GM21529 (cell line): ENCODE data around the gene TSPYL6.

Source experiments
- ATAC-seq: cut with Tn5 transposase; IDR thresholded peaks from one replicate; pipeline ENCODE4 v1.9.1; 2021; ENCODE audit not compliant: unreplicated experiment

TSPYL6 gene

GRCh38 chr2:54259413-54260240, 3.6 kb upstream of the TSPYL6 start:
- peak; percentile 90 for ATAC-seq

GRCh38 chr2:54258166-54258565, 2.1 kb upstream of the TSPYL6 start:
- ATAC-seq: no peak

DNA sequence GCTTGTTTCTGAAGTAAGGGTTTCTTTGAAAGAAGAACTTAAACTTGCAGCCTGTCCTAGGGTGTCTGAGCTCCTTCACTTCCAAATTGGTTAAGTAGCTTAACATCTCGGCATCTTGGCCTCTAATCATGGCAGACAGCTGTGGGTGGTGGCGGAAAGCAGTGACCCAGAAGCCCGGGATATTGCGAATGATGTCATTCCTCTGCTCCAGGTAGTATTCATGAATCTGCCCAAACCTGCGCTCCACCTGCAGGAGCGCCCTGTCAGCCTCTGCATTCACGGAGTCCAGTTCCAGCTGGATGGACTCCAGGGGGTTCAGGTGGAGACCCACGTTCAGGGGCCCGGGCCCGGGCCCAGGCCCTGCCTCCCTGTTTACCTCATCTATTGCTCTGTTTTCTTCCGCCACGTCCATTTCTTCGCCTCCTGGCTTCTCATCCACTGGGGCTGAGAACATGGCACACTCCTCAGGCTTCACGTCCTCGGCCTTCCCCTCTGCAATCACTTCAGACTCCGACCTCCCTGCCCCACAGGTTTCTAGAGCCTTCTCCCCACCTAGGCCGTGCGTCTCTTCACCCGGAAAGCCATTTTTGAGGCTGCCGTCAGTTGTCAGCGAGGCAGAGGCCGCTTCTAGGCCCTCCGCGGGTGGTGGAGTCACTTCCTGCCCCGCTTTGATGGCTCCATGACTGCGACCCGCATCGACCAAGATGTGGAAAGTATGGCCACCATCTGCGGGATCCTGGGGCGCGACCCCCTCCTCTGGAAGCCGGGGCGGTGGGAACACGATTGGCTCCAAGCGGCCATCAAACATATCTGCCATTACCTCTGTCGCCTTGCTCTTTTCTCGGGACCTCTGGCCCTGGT, 569 bp downstream of the TSPYL6 start:
- no peak for ATAC-seq

DNA sequence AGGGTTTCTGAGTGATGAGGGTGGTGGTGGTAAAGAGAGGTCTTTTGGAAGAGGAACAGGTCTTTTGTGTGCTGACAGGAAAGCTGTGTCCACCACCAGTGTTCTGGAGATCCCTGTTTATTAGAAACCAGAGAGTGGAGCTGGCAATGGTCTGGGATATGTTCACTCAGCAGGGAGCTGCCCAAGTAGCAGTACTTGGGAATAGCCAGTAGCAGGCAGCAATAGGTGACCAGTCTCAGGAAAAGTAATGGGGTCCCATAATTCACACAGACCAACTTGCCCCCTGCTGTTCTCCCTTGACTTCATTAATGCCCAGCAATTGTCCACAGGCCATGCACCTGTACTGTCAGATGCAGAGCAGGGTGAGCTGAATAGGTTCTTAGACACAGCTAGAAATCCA, 1.8 kb downstream of the TSPYL6 start:
- no peak for ATAC-seq

DNA sequence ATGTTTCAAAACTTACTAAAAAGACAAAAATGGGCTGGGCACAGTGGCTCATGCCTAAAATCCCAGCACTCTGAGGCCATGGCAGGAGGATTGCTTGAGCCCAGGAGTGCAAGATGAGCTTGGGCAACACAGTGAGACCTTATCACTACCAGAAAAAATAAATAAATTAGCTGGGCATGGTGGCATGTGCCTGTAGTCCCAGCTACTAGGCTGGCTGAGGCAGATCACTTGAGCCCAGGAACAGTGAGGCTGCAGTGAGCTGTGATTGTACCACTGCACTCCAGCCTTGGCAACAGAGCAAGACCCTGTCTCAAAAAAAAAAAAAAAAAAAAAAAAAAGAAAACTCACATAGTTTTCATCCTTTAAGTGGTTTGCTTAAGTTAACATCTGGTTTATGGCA, 6.4 kb downstream of the TSPYL6 start:
- no peak for ATAC-seq

DNA sequence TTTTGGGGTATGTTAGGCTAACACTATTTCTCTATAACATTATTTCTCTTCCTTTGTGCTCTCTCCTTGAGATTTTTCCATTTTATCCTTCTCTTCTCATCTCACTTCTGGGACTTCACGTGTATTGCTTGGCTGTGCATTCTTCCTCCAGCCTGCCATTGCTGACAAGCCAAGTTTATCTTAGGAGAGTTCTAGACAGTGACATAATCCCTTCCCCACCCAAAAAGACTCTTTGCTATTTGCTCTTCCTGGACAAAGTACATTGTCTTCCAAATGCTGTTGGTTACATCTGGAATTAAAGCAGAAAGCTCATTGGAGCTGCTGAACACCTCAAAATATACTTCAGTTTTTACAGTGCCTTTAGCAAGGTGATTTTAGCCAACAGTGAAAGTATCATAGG, 8.9 kb downstream of the TSPYL6 start:
- ATAC-seq: no peak

- ATAC-seq: no peak
Measured at GRCh38 chr2:54240515-54241469, 15.2 kb downstream of the TSPYL6 start.

DNA sequence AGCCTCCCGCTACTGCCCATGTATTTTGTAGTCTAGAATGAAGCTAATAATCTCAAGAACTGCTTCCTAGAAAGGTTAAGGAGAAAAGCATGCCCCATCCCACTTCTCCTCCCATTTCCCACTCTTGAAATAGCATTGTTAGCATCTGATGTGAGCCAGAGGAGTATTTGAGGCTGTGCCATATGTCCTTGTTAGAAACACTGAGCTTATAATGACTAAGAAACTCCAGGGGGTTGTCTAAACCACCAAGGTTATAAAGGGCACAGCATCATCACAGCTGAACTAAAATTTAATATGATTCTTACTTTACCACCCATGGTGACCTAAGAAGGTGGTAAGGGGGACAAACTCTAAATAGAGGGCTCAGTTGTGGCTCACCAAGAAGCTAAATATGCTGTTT, 16.6 kb downstream of the TSPYL6 start:
- ATAC-seq: no peak

DNA sequence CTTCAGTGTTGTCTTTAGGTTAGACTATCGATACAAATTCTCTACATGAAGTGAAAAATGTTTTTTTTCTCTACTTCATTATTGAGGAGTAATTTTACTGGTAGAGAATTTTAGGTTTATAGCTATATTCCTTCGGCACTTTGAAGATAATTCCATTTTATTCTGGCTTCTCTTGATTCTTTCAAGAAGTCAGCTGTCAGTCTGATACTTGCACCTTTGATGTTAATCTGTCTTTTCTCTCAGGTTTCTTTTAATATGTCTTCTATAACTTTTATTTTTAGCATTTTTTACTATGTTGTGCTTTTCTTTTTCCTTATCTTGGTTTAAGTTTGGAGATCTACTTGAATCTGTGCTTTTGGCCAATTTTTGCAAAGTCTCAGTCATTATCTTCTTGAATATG, 18.6 kb downstream of the TSPYL6 start:
- ATAC-seq: no peak

GRCh38 chr2:54233832-54234649, 22.0 kb downstream of the TSPYL6 start:
- no peak for ATAC-seq

DNA sequence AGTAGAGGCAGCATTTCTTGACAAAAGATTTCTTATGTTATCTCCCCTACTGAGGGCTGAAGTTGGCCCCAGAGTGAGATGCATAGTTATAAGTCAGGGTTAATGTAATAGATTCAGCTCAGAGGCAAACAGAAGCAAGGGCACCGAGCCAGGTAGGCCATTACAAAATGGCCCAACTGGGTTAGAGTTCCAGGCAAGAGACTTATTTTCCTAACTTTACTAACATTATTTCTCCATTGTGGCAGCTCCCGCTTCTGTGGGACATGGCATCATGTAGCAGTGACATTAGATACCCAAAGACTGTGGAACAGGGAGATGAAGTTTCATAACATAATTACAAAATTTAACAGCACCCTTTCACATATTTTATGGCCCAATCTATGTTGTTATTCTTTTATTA, 27.1 kb downstream of the TSPYL6 start:
- no peak for ATAC-seq

DNA sequence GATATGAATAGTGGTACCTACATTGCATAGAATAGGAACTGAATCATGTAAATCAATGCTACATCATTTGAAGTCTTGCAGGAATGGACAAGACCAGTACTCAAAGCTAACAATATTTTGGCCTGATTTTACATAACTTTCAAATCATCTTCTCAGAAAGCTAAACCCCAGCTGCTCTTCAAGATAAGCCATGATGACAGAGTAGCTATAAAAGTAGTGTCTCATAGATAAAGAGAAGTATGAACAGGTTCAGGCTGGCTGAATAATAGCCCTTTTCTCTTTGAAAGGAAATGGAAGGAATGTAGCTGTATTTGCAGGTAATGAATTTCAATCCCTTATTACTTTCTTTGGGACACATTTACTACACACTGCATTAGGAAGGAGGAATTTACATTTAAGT, 28.2 kb downstream of the TSPYL6 start:
- no peak for ATAC-seq

GRCh38 chr2:54226260-54226659, 29.8 kb downstream of the TSPYL6 start:
- no peak for ATAC-seq

- no peak for ATAC-seq
Measured at GRCh38 chr2:54224997-54225396, 31.0 kb downstream of the TSPYL6 start.

DNA sequence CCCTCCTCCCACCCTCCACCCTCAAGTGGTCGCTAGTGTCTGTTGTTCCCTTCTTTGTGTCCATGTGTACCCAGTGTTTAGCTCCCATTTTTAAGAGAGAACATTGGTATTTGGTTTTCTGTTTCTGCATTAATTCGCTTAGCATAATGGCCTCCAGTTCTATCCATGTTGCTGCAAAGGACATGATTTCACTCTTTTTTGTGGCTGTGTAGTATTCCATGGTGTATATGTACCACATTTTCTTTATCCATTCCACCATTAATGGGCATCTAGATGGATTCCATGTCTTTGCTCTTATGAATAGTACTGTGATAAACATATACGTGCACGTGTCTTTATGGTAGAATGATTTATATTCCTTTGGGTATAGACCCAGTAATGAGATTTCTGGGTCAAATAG, 42.9 kb downstream of the TSPYL6 start:
- ATAC-seq: no peak

GRCh38 chr2:54212456-54212855, 43.6 kb downstream of the TSPYL6 start:
- no peak for ATAC-seq

GRCh38 chr2:54209379-54209778, 46.6 kb downstream of the TSPYL6 start:
- ATAC-seq: no peak

DNA sequence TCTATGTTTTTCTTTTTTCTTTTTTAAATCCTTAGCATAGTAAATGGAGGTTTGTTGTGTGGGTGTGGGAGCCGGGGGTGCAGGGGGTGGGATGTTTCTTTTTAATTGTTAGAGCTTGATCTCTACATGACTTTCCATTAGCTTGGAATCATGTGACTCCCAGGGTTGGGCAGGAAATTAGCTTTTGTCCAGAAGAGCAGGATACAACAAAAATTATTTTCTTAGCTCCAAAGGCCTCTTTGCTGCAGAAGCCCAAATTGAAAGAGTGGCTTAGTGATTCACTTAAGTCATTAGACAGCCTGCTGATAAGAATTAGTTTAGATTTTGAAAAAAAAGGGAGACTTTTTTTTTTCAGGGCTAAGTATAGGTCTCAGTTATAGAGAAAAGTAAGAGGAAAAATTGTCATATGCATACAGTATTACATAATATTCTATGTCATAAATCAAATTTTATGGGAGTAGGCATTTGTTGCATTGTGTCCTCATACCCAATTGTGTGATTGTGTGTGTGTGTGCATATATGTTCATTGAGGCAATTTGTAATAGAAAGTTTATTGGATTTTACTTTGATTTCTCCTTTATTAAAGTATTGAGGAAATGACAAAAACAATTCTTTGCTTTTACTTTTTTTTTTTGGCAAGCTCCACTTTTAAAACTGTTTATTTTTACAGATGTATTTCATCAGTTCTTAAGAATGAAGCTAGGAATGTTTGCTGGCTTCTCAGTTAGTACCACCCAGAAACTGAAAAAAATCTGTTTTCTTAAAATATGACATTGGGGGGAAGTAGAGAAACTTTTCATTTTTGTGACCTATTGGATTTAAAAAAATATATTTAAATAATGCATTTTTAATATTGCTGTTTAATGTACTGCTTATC, 47.4 kb downstream of the TSPYL6 start:
- ATAC-seq: no peak

DNA sequence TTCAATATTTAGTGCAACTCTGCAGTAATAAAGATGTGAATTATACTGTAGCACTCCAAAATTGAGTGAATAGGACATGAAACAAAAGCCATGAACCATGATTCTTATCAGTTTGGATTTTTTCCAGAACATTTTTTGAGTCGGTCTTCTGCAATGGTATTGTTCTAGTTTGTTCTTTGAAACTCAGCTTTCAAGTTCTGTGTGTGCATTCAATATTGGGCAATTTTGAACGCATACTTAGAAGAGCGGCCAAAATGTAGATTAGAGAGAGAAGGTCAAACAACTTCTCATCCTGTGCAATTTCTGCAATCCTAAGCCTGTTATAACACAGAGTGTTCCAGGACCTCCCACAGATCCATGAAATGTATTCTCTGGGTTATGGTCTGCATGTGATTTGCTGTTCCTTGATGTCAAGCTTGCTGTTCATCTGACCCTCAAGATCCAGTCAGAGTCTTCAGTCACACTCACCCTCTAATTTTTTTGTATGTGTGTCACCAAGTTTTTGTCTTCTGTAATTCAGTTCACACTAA, 48.3 kb downstream of the TSPYL6 start:
- ATAC-seq: no peak
